ENCODE measurements around the gene ADGRB2.

ADGRB2 gene

GRCh38 chr1:31689854-31690253, 74.3 kb downstream of the ADGRB2 start:
- intact Hi-C loops (cut with DNase I; ENCODE audit: low total_unique reads) = no loop called here
- H3K4me1 ChIP-seq = no peaks in the 10 kb centered on the region
- H3K36me3 ChIP-seq = peaks cover 0 to 89% (median 44%) of the 10 kb centered on the region in 3 donors
- H3K9me3 ChIP-seq = no peaks in the 10 kb centered on the region
- no peaks in the 10 kb centered on the region for H3K27me3 ChIP-seq
- no peak overlapping the region for H3K27ac ChIP-seq
- no peak overlapping the region for H3K4me3 ChIP-seq
- no peak for TF ChIP-seq CTCF (IDR thresholded peaks at IDR 0.05)
- DNase-seq = no peak

DNA sequence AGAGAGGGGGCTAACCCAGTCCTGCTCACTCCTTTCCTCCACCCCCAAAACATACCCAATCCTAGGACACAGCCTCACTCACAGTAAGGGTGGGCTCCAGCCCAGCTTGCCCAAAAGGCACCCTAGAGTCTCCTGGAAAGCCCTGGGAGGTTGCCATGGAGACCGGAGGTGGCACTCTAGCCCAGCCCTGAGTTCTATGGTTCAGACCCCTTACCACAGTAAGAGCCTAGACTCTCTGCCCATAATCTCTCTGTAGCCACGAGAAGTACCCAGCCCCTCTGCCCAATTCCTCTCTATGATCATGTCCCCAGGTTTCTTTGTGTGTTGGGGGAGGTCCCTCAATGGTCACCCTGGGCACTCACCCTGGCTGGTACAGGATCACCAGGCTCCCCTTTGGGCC, 74.8 kb downstream of the ADGRB2 start:
- Histone ChIP-seq H3K4me3 (no peak overlapping the region), H3K27ac (no peak overlapping the region), H3K36me3 (peaks cover 0 to 89% (median 45%) of the 10 kb centered on the region in 3 donors), H3K27me3 (no peaks in the 10 kb centered on the region), H3K9me3 (no peaks in the 10 kb centered on the region), H3K4me1 (no peaks in the 10 kb centered on the region)
- intact Hi-C loops (cut with DNase I; ENCODE audit: low total_unique reads) = no loop called here
- no peak for DNase-seq
- TF ChIP-seq CTCF (IDR thresholded peaks at IDR 0.05) = no peak

DNA sequence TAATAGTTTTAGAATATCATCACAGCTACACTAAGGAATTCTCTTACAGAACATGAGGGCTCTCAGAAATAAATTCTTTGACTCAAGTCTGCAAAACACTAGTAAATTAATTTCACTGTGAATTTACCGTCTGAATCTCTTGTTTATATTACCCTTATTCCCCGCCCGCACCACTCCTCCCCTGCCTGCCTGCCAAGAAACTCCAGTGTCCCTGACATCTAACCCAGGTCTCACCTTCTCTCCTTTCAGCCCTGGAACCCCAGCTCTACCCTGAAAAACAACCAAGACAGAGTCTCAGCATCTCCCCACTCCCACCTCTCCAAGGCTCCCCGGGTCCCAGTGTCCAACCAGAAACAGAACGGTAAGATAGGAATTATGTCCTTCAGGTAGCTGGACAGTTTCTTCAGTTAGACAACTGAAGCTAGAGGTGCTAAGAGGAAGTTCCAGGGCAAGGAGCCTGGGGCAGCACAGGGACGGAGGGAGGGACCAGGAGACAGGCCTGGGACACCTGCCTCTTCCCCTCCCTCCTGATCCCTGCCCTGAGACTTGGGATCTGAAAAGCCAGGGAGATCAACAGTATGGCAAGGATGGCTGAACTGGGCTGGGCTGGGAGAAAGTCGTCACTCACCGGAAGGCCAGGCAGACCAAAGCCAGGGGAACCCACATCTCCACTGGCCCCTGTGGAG, 75.8 kb downstream of the ADGRB2 start:
- H3K4me3 ChIP-seq = no peak overlapping the region
- H3K27ac ChIP-seq = no peak overlapping the region
- no peak for TF ChIP-seq CTCF (IDR thresholded peaks at IDR 0.05)
- DNase-seq = no peak
- H3K9me3 ChIP-seq = no peaks in the 10 kb centered on the region
- H3K36me3 ChIP-seq = peaks cover 0 to 89% (median 53%) of the 10 kb centered on the region in 3 donors
- intact Hi-C loops (cut with DNase I; ENCODE audit: low total_unique reads) = no loop called here
- H3K4me1 ChIP-seq = no peaks in the 10 kb centered on the region
- no peaks in the 10 kb centered on the region for H3K27me3 ChIP-seq

DNA sequence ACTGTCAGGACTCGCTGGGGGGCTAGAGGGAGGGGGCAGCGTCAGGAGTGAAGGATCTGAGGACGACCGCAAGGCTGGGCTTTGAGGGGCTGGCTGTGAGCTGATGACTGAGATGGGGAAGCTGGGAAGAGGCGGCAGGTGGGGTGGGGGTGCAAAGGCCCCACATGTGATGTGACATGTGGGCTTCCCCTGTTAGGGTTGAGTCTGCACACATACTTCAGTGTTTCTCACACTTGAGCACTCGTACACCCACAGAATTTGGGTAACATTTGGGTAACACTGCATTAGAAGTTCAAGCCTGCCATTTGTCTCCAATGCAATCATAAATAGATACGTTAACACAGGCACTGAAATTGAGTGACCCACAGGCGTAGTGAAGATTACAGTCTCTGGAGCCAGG, 76.5 kb downstream of the ADGRB2 start:
- TF ChIP-seq CTCF (IDR thresholded peaks at IDR 0.05) = no peak
- Histone ChIP-seq H3K36me3 (peaks cover 0 to 94% (median 58%) of the 10 kb centered on the region in 3 donors), H3K4me3 (no peak overlapping the region)

GRCh38 chr1:31685795-31686194, 78.3 kb downstream of the ADGRB2 start:
- intact Hi-C loops (cut with DNase I; ENCODE audit: low total_unique reads) = no loop called here
- no peak for TF ChIP-seq CTCF (IDR thresholded peaks at IDR 0.05)
- Histone ChIP-seq H3K4me1 (peaks cover 0 to 5% (median 1%) of the 10 kb centered on the region in 4 donors), H3K4me3 (no peak overlapping the region), H3K27ac (no peak overlapping the region), H3K27me3 (no peaks in the 10 kb centered on the region), H3K9me3 (no peaks in the 10 kb centered on the region), H3K36me3 (peaks cover 0 to 88% (median 56%) of the 10 kb centered on the region in 3 donors)
- DNase-seq = no peak

More for the DNA sequence above, 76.5 kb downstream of the ADGRB2 start:
- no peak for DNase-seq
- Histone ChIP-seq H3K27me3 (no peaks in the 10 kb centered on the region), H3K9me3 (no peaks in the 10 kb centered on the region), H3K4me1 (no peaks in the 10 kb centered on the region), H3K27ac (no peak overlapping the region)
- intact Hi-C loops (cut with DNase I; ENCODE audit: low total_unique reads) = no loop called here

All from tibial artery (tissue), 4 donors.